ENCODE results near the gene HCCS.

DNA sequence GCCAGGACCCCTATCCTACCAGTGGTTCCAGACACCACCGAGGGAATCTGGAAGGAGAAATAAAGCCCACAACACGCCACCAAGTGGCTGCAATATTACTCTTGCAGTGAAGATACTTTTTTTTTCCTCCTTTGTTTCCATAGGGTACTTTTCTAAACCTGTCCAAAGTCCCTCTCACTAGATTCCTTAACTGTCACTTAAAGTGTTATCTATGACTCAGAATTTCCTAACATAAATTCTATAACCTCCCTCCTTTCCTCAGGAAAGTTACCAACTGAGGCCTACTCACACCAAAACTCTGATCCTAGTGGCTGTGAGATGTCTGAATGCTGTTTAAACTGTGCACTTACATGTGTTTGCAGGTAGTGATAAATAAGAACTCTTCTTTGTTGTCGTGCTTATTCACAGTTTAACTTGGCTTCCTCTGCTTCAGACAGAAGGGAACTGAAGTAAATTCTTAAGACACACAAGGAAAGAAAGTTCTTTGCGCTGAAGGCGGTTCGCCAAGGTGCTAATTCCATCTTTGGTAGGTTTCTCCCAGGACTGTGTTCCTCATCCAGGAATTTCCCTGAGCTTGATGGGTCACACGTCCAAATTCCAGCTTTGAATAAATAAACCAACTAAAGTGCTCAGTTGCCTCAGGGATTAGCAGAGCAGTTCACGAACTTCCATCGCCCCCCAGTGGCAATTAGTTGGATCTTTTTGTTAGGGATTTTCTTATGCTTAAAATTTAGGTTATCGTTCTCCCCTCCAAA lies 10.7 kb upstream of the HCCS start:
- no peak for TF ChIP-seq POLR2AphosphoS5 (IDR thresholded peaks at IDR 0.05; ENCODE audit: low read depth)
- no peak for TF ChIP-seq EZH2phosphoT487 (IDR thresholded peaks at IDR 0.05; ENCODE audit: unreplicated experiment)
- TF ChIP-seq, protein P1, sequence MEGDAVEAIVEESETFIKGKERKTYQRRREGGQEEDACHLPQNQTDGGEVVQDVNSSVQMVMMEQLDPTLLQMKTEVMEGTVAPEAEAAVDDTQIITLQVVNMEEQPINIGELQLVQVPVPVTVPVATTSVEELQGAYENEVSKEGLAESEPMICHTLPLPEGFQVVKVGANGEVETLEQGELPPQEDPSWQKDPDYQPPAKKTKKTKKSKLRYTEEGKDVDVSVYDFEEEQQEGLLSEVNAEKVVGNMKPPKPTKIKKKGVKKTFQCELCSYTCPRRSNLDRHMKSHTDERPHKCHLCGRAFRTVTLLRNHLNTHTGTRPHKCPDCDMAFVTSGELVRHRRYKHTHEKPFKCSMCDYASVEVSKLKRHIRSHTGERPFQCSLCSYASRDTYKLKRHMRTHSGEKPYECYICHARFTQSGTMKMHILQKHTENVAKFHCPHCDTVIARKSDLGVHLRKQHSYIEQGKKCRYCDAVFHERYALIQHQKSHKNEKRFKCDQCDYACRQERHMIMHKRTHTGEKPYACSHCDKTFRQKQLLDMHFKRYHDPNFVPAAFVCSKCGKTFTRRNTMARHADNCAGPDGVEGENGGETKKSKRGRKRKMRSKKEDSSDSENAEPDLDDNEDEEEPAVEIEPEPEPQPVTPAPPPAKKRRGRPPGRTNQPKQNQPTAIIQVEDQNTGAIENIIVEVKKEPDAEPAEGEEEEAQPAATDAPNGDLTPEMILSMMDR (conservative IDR thresholded peaks at IDR 0.05; ENCODE audit: low read depth in 2 of 2) = peak; percentile 63 to 66
- no peak for TF ChIP-seq EZH2 (IDR thresholded peaks at IDR 0.05; ENCODE audit: low read depth, unreplicated experiment)
- TF ChIP-seq, protein P2, sequence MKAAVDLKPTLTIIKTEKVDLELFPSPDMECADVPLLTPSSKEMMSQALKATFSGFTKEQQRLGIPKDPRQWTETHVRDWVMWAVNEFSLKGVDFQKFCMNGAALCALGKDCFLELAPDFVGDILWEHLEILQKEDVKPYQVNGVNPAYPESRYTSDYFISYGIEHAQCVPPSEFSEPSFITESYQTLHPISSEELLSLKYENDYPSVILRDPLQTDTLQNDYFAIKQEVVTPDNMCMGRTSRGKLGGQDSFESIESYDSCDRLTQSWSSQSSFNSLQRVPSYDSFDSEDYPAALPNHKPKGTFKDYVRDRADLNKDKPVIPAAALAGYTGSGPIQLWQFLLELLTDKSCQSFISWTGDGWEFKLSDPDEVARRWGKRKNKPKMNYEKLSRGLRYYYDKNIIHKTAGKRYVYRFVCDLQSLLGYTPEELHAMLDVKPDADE (IDR thresholded peaks at IDR 0.05) = no peak
- TF ChIP-seq, protein P3, sequence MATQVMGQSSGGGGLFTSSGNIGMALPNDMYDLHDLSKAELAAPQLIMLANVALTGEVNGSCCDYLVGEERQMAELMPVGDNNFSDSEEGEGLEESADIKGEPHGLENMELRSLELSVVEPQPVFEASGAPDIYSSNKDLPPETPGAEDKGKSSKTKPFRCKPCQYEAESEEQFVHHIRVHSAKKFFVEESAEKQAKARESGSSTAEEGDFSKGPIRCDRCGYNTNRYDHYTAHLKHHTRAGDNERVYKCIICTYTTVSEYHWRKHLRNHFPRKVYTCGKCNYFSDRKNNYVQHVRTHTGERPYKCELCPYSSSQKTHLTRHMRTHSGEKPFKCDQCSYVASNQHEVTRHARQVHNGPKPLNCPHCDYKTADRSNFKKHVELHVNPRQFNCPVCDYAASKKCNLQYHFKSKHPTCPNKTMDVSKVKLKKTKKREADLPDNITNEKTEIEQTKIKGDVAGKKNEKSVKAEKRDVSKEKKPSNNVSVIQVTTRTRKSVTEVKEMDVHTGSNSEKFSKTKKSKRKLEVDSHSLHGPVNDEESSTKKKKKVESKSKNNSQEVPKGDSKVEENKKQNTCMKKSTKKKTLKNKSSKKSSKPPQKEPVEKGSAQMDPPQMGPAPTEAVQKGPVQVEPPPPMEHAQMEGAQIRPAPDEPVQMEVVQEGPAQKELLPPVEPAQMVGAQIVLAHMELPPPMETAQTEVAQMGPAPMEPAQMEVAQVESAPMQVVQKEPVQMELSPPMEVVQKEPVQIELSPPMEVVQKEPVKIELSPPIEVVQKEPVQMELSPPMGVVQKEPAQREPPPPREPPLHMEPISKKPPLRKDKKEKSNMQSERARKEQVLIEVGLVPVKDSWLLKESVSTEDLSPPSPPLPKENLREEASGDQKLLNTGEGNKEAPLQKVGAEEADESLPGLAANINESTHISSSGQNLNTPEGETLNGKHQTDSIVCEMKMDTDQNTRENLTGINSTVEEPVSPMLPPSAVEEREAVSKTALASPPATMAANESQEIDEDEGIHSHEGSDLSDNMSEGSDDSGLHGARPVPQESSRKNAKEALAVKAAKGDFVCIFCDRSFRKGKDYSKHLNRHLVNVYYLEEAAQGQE (IDR thresholded peaks at IDR 0.05; ENCODE audit: unreplicated experiment) = no peak
- no peak for TF ChIP-seq JUNB (IDR thresholded peaks at IDR 0.05; ENCODE audit: unreplicated experiment)
- TF ChIP-seq CREB1 (CRISPR knock-in tag; IDR thresholded peaks at IDR 0.05; ENCODE audit: low read depth) = no peak
- TF ChIP-seq NANOG (IDR thresholded peaks at IDR 0.05; ENCODE audit: borderline replicate concordance) = no peak

Data from GM23338 (cell line).